ENCODE data around the gene DNAJC6.

The DNAJC6 gene

GRCh38 chr1:65417729-65418128 lies 108.4 kb downstream of the DNAJC6 start:
- no peaks in the 10 kb centered on the region for H3K27me3 ChIP-seq (ENCODE audit: control insufficient read depth, insufficient read depth, low read length)
- peaks cover 9% of the 10 kb centered on the region for H3K4me1 ChIP-seq (ENCODE audit: control insufficient read depth, insufficient read depth, low read length)
- H3K9ac ChIP-seq (ENCODE audit: low read depth, low read length): no peak overlapping the region
- H3K4me3 ChIP-seq (ENCODE audit: low read depth, low read length): no peak overlapping the region
- no peaks in the 10 kb centered on the region for H3K9me3 ChIP-seq (ENCODE audit: control insufficient read depth, insufficient read depth, low read length)
- H3K36me3 ChIP-seq (ENCODE audit: control insufficient read depth, insufficient read depth, low read length): no peaks in the 10 kb centered on the region

- Histone ChIP-seq H3K27me3 (ENCODE audit: control insufficient read depth, insufficient read depth, low read length) (no peaks in the 10 kb centered on the region), H3K4me1 (ENCODE audit: control insufficient read depth, insufficient read depth, low read length) (peaks cover 9% of the 10 kb centered on the region), H3K4me3 (ENCODE audit: low read depth, low read length) (peak overlapping the region; percentile 84), H3K36me3 (ENCODE audit: control insufficient read depth, insufficient read depth, low read length) (no peaks in the 10 kb centered on the region), H3K9me3 (ENCODE audit: control insufficient read depth, insufficient read depth, low read length) (no peaks in the 10 kb centered on the region), H3K9ac (ENCODE audit: low read depth, low read length) (no peak overlapping the region)
These were observed 109.3 kb downstream of the DNAJC6 start for GRCh38 chr1:65418522-65419185.

GRCh38 chr1:65419681-65420589 lies 110.6 kb downstream of the DNAJC6 start:
- H3K36me3 ChIP-seq (ENCODE audit: control insufficient read depth, insufficient read depth, low read length): no peaks in the 10 kb centered on the region
- H3K4me1 ChIP-seq (ENCODE audit: control insufficient read depth, insufficient read depth, low read length): peaks cover 9% of the 10 kb centered on the region

GRCh38 chr1:65420590-65421350 lies 111.4 kb downstream of the DNAJC6 start, which contains the start of the genes LEPR and LEPROT:
TSS of gene LEPR (plus strand) at chr1:65420668. CDS start at chr1:65565566, 144,898 bp downstream.
TSS of gene LEPROT (plus strand) at chr1:65420668. CDS start at chr1:65420725, 57 bp downstream.
- H3K9ac ChIP-seq (ENCODE audit: low read depth, low read length): peak within 1 kb of the TSS; percentile 84
- no peaks in the 10 kb centered on the region for H3K36me3 ChIP-seq (ENCODE audit: control insufficient read depth, insufficient read depth, low read length)
- H3K4me1 ChIP-seq (ENCODE audit: control insufficient read depth, insufficient read depth, low read length): peaks cover 15% of the 10 kb centered on the region
- H3K27me3 ChIP-seq (ENCODE audit: control insufficient read depth, insufficient read depth, low read length): no peaks in the 10 kb centered on the region
- H3K4me3 ChIP-seq (ENCODE audit: low read depth, low read length): peak within 1 kb of the TSS; percentile 88
- no peaks in the 10 kb centered on the region for H3K9me3 ChIP-seq (ENCODE audit: control insufficient read depth, insufficient read depth, low read length)

More at GRCh38 chr1:65419681-65420589, 110.6 kb downstream of the DNAJC6 start:
- Histone ChIP-seq H3K4me3 (ENCODE audit: low read depth, low read length) (peak overlapping the region; percentile 84), H3K27me3 (ENCODE audit: control insufficient read depth, insufficient read depth, low read length) (no peaks in the 10 kb centered on the region), H3K9me3 (ENCODE audit: control insufficient read depth, insufficient read depth, low read length) (no peaks in the 10 kb centered on the region), H3K9ac (ENCODE audit: low read depth, low read length) (peak overlapping the region; percentile 42)

- H3K36me3 ChIP-seq (ENCODE audit: control insufficient read depth, insufficient read depth, low read length): no peaks in the 10 kb centered on the region
- H3K9ac ChIP-seq (ENCODE audit: low read depth, low read length): peak overlapping the region; percentile 84
- no peaks in the 10 kb centered on the region for H3K27me3 ChIP-seq (ENCODE audit: control insufficient read depth, insufficient read depth, low read length)
- H3K4me1 ChIP-seq (ENCODE audit: control insufficient read depth, insufficient read depth, low read length): peaks cover 21% of the 10 kb centered on the region
- H3K9me3 ChIP-seq (ENCODE audit: control insufficient read depth, insufficient read depth, low read length): no peaks in the 10 kb centered on the region
- peak overlapping the region; percentile 88 for H3K4me3 ChIP-seq (ENCODE audit: low read depth, low read length)
These were observed 112.1 kb downstream of the DNAJC6 start for GRCh38 chr1:65421351-65422025.

- H3K9ac ChIP-seq (ENCODE audit: low read depth, low read length): no peak overlapping the region
These were observed 113.2 kb downstream of the DNAJC6 start for GRCh38 chr1:65422241-65423203.

GRCh38 chr1:65423884-65424572 lies 114.7 kb downstream of the DNAJC6 start:
- no peak overlapping the region for H3K9ac ChIP-seq (ENCODE audit: low read depth, low read length)
- H3K27me3 ChIP-seq (ENCODE audit: control insufficient read depth, insufficient read depth, low read length): no peaks in the 10 kb centered on the region
- peaks cover 18% of the 10 kb centered on the region for H3K4me1 ChIP-seq (ENCODE audit: control insufficient read depth, insufficient read depth, low read length)
- H3K36me3 ChIP-seq (ENCODE audit: control insufficient read depth, insufficient read depth, low read length): no peaks in the 10 kb centered on the region
- no peak overlapping the region for H3K4me3 ChIP-seq (ENCODE audit: low read depth, low read length)
- H3K9me3 ChIP-seq (ENCODE audit: control insufficient read depth, insufficient read depth, low read length): no peaks in the 10 kb centered on the region

More at GRCh38 chr1:65422241-65423203, 113.2 kb downstream of the DNAJC6 start:
- Histone ChIP-seq H3K9me3 (ENCODE audit: control insufficient read depth, insufficient read depth, low read length) (no peaks in the 10 kb centered on the region), H3K36me3 (ENCODE audit: control insufficient read depth, insufficient read depth, low read length) (no peaks in the 10 kb centered on the region), H3K4me1 (ENCODE audit: control insufficient read depth, insufficient read depth, low read length) (peaks cover 22% of the 10 kb centered on the region), H3K27me3 (ENCODE audit: control insufficient read depth, insufficient read depth, low read length) (no peaks in the 10 kb centered on the region), H3K4me3 (ENCODE audit: low read depth, low read length) (peak overlapping the region; percentile 88)

GRCh38 chr1:65424573-65424889 lies 115.2 kb downstream of the DNAJC6 start:
- H3K9ac ChIP-seq (ENCODE audit: low read depth, low read length): no peak overlapping the region
- peaks cover 15% of the 10 kb centered on the region for H3K4me1 ChIP-seq (ENCODE audit: control insufficient read depth, insufficient read depth, low read length)
- H3K36me3 ChIP-seq (ENCODE audit: control insufficient read depth, insufficient read depth, low read length): no peaks in the 10 kb centered on the region
- no peaks in the 10 kb centered on the region for H3K9me3 ChIP-seq (ENCODE audit: control insufficient read depth, insufficient read depth, low read length)
- H3K27me3 ChIP-seq (ENCODE audit: control insufficient read depth, insufficient read depth, low read length): no peaks in the 10 kb centered on the region
- no peak overlapping the region for H3K4me3 ChIP-seq (ENCODE audit: low read depth, low read length)

GRCh38 chr1:65425006-65425405 lies 115.7 kb downstream of the DNAJC6 start:
- H3K4me1 ChIP-seq (ENCODE audit: control insufficient read depth, insufficient read depth, low read length): peaks cover 15% of the 10 kb centered on the region
- no peaks in the 10 kb centered on the region for H3K36me3 ChIP-seq (ENCODE audit: control insufficient read depth, insufficient read depth, low read length)
- no peaks in the 10 kb centered on the region for H3K27me3 ChIP-seq (ENCODE audit: control insufficient read depth, insufficient read depth, low read length)
- no peak overlapping the region for H3K4me3 ChIP-seq (ENCODE audit: low read depth, low read length)
- no peak overlapping the region for H3K9ac ChIP-seq (ENCODE audit: low read depth, low read length)
- H3K9me3 ChIP-seq (ENCODE audit: control insufficient read depth, insufficient read depth, low read length): no peaks in the 10 kb centered on the region

GRCh38 chr1:65425697-65426096 lies 116.4 kb downstream of the DNAJC6 start:
- Histone ChIP-seq H3K9ac (ENCODE audit: low read depth, low read length) (no peak overlapping the region), H3K4me3 (ENCODE audit: low read depth, low read length) (no peak overlapping the region), H3K4me1 (ENCODE audit: control insufficient read depth, insufficient read depth, low read length) (peaks cover 15% of the 10 kb centered on the region), H3K27me3 (ENCODE audit: control insufficient read depth, insufficient read depth, low read length) (no peaks in the 10 kb centered on the region), H3K36me3 (ENCODE audit: control insufficient read depth, insufficient read depth, low read length) (no peaks in the 10 kb centered on the region), H3K9me3 (ENCODE audit: control insufficient read depth, insufficient read depth, low read length) (no peaks in the 10 kb centered on the region)
